A549 (cell line): ENCODE results near the gene FKBP7. TPM values are rescaled to one million over a fixed set of nuclear protein-coding genes. Genes with fewer than 3 reads are reported as not detected.

Experiments used
- ATAC-seq, 2 experiments: fragments of 200-7000 bp in 1 of 2; fragments of >200 bp in 1 of 2; cut with Nextera tagmentation in 1 of 2; cut with Tn5 transposase in 1 of 2; 3 replicates each; pipeline versions ENCODE4 v1.8.0 to v1.9.1; 2018 to 2020; ENCODE audit warnings: mild to moderate bottlenecking in 1 of 2, moderate library complexity in 1 of 2
- CTCF ChIA-PET: fragments of 300-600 bp; sonication (Branson Sonifier 250); formaldehyde crosslinking; extraction: SDS; loops from one replicate; lab custom pipeline; 2021; ENCODE audit warnings: antibody characterized with exemption, inconsistent platforms; lab: Yijun Ruan, JAX
- POLR2A ChIA-PET: fragments of 350-600 bp; formaldehyde crosslinking; extraction: SDS; loops from one replicate; lab custom pipeline; 2021; ENCODE audit warnings: antibody characterized with exemption, inconsistent platforms; lab: Yijun Ruan, JAX
- DNase-seq, 2 experiments: peaks; one replicate each; pipeline versions ENCODE4 v3.0.0 to v3.0.0-alpha.2; 2011 to 2016; ENCODE audit warnings: low read depth in 1 of 2, low spot score in 1 of 2
- FAIRE-seq: peaks from 2 replicates; lab custom pipeline; 2011; peaks lifted over from hg19 to GRCh38; lab: Jason Lieb, UNC
- H3K27ac ChIP-seq, 2 experiments: fragments of >200 bp; sonication (Bioruptor Twin); formaldehyde crosslinking; 3 replicates each; pipeline ENCODE4 v1.5.1; 2016 to 2017
- H3K4me1 ChIP-seq: fragments of >200 bp; sonication (Bioruptor Twin); formaldehyde crosslinking; 3 replicates; pipeline ENCODE4 v1.6.1; 2016
- H3K4me2 ChIP-seq: fragments of >200 bp; sonication (Bioruptor Twin); formaldehyde crosslinking; 3 replicates; pipeline ENCODE4 v1.6.1; 2016
- H3K4me3 ChIP-seq: fragments of >200 bp; sonication (Bioruptor Twin); formaldehyde crosslinking; 3 replicates; pipeline ENCODE4 v1.5.1; 2016
- H3K9me3 ChIP-seq: fragments of >200 bp; sonication (Bioruptor Twin); formaldehyde crosslinking; 3 replicates; pipeline ENCODE4 v1.6.1; 2016
- CBX2 ChIP-seq: fragments of 200-600 bp; sonication (generic); IDR thresholded peaks from 2 replicates; pipeline ENCODE4 v1.6.1; 2016; ENCODE audit warnings: low read depth, mild to moderate bottlenecking, borderline replicate concordance
- CBX8 ChIP-seq: fragments of 200-600 bp; sonication (generic); IDR thresholded peaks from 2 replicates; pipeline ENCODE4 v1.6.1; 2016
- CEBPB ChIP-seq, 2 experiments: fragments of >200 bp in 1 of 2; sonication (Bioruptor Twin) in 1 of 2; formaldehyde crosslinking in 1 of 2; IDR thresholded peaks; 2 replicates each; pipeline ENCODE4 v1.6.1; 2012 to 2016
- CHD4 ChIP-seq: fragments of 200-600 bp; sonication (generic); IDR thresholded peaks from 2 replicates; pipeline ENCODE4 v1.6.1; 2016; ENCODE audit warnings: antibody characterized with exemption, mild to moderate bottlenecking, borderline replicate concordance
- CTCF ChIP-seq: fragments of >200 bp; sonication (Bioruptor Twin); formaldehyde crosslinking; IDR thresholded peaks from 3 replicates; pipeline ENCODE4 v1.5.1; 2016
- EHF ChIP-seq: fragments of 250-450 bp; sonication (Bioruptor Pico); IDR thresholded peaks from 2 replicates; pipeline ENCODE4 v1.5.0; 2020; ENCODE audit warnings: mild to moderate bottlenecking
- ESRRA ChIP-seq: fragments of 150-350 bp; IDR thresholded peaks from 2 replicates; pipeline ENCODE4 v1.6.1; 2014; ENCODE audit warnings: mild to moderate bottlenecking, low read length, borderline replicate concordance
- FOSL2 ChIP-seq, 2 experiments: fragments of 450-650 bp in 1 of 2; fragments of >200 bp in 1 of 2; sonication (Bioruptor Twin) in 1 of 2; formaldehyde crosslinking; IDR thresholded peaks; 2 replicates each; pipeline versions ENCODE4 v1.5.0 to v1.6.1; 2016 to 2020; ENCODE audit warnings: mild to moderate bottlenecking in 1 of 2, moderate library complexity in 1 of 2
- HDAC2 ChIP-seq: fragments of 200-600 bp; sonication (generic); IDR thresholded peaks from 2 replicates; pipeline ENCODE4 v1.6.1; 2016
- HOXA7 ChIP-seq: fragments of 250-450 bp; sonication (Bioruptor Pico); IDR thresholded peaks from 2 replicates; pipeline ENCODE4 v1.5.0; 2020; ENCODE audit warnings: mild to moderate bottlenecking, moderate library complexity
- HOXB13 ChIP-seq: fragments of 250-450 bp; sonication (Bioruptor Pico); IDR thresholded peaks from 2 replicates; pipeline ENCODE4 v1.5.0; 2020; ENCODE audit warnings: low read depth, mild to moderate bottlenecking, moderate library complexity
- HOXB5 ChIP-seq: fragments of 250-450 bp; sonication (Bioruptor Pico); IDR thresholded peaks from 2 replicates; pipeline ENCODE4 v1.5.0; 2020; ENCODE audit warnings: mild to moderate bottlenecking, moderate library complexity
- JUN ChIP-seq, 2 experiments: fragments of >200 bp; sonication (Bioruptor Twin); formaldehyde crosslinking; IDR thresholded peaks; 2 replicates in 1 of 2; 3 replicates in 1 of 2; pipeline ENCODE4 v1.6.1; 2016 to 2017
- JUNB ChIP-seq: fragments of >200 bp; sonication (Bioruptor Twin); formaldehyde crosslinking; IDR thresholded peaks from 2 replicates; pipeline ENCODE4 v1.6.1; 2016
- KDM1A ChIP-seq: fragments of 200-600 bp; sonication (generic); IDR thresholded peaks from 2 replicates; pipeline ENCODE4 v1.6.1; 2016; ENCODE audit warnings: low read depth, mild to moderate bottlenecking
- MAFK ChIP-seq: fragments of 450-650 bp; IDR thresholded peaks from 2 replicates; pipeline ENCODE4 v1.6.1; 2014; ENCODE audit not compliant: partially characterized antibody
- NPAS2 ChIP-seq: fragments of 250-450 bp; sonication (Bioruptor Pico); IDR thresholded peaks from 2 replicates; pipeline ENCODE4 v1.8.0; 2022; ENCODE audit warnings: mild to moderate bottlenecking, moderate library complexity, borderline replicate concordance
- POLR2AphosphoS2 ChIP-seq: conservative IDR thresholded peaks from 2 replicates; pipeline ENCODE4 v1.6.1; 2012; ENCODE audit warnings: low read length, improper control_type of control experiment, inconsistent platforms
- RCOR1 ChIP-seq: fragments of 150-350 bp; IDR thresholded peaks from 2 replicates; pipeline ENCODE4 v1.6.1; 2014; ENCODE audit warnings: antibody characterized with exemption, low read length, low read depth
- SMC3 ChIP-seq: fragments of >200 bp; sonication (Bioruptor Twin); formaldehyde crosslinking; IDR thresholded peaks from 3 replicates; pipeline ENCODE4 v1.6.1; 2018; ENCODE audit warnings: inconsistent platforms
- TFCP2L1 ChIP-seq: fragments of 250-450 bp; sonication (Bioruptor Pico); IDR thresholded peaks from 2 replicates; pipeline ENCODE4 v1.5.0; 2021; ENCODE audit warnings: mild to moderate bottlenecking
- ZC3H11A ChIP-seq: fragments of 450-650 bp; IDR thresholded peaks from 2 replicates; pipeline ENCODE4 v1.6.1; 2014; ENCODE audit warnings: antibody characterized with exemption, mild to moderate bottlenecking
- ZFP36 ChIP-seq: fragments of 450-650 bp; IDR thresholded peaks from 2 replicates; pipeline ENCODE4 v1.6.1; 2014; ENCODE audit warnings: borderline replicate concordance; ENCODE audit not compliant: partially characterized antibody
- WGBS: methylation state at CpG from one replicate; pipeline ENCODE4 v1.1.6; 2017; ENCODE audit errors: missing lambda C conversion rate; 5-methylcytosine and 5-hydroxymethylcytosine counted together
- polyA plus RNA-seq, 4 experiments: library from polyadenylated mRNA; depleted of rRNA in 3 of 4; stranded (reverse); fragments of >200 nt; fragmentation: RNase III in 1 of 4; extraction: RNeasy Plus Mini Kit Qiagen cat#74134 plus additional on column Dnase treatment in 1 of 4; gene quantifications; 2 replicates in 3 of 4; 3 replicates in 1 of 4; pipeline ENCODE4 v1.2.3, GENCODE V29; 2011 to 2017
- TF ChIP-seq, protein P1 (sequence below): fragments of 200-600 bp; sonication (generic); IDR thresholded peaks from 2 replicates; pipeline ENCODE4 v1.6.1; 2016; ENCODE audit warnings: antibody characterized with exemption, mild to moderate bottlenecking, moderate library complexity
- TF ChIP-seq, protein P2 (sequence below): fragments of >200 bp; sonication (Bioruptor Twin); formaldehyde crosslinking; IDR thresholded peaks from 2 replicates; pipeline ENCODE4 v1.6.1; 2016
- TF ChIP-seq, protein P3 (sequence below): IDR thresholded peaks from 2 replicates; pipeline ENCODE4 v1.6.1; 2012

Gene FKBP7
- polyA plus RNA-seq, 2 of the 4 experiments (the other 2 are of a cell fraction): 15.2 to 23.7 TPM

DNA sequence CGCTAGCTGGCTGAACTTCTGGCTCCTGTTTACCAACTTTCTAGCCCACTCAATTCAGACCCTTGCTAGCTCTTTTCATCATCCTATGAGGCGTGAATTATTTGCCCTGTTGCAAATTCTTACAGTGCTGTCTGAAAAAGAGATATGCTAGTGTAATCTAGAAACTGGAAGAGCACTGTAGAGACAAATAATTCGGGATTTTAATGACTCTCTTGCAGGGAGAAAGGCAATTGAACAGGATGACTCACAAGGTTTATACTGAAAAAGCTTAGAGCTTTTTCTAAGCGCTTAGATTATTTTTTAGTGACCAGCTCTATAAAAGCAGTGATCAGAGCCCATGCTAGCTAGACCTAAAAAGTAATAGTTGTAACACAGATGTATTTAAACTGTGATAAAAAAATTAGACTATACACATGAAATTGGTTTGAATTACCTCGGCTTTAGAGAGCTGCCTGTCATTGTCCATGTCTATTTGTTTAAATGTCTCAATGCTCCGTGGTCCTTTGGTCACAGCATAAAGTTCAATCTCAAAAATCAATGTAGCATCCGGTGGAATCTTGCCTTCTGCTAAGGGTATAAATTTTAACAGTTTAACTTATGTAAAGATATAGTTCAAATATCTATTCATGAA, 9.1 kb downstream of the FKBP7 start:
- H3K27ac ChIP-seq: no peak overlapping the region
- POLR2A ChIA-PET: interaction anchor here (1.2 kb wide), 2 partner anchors 10 to 18 kb away, joined by 3 to 8 read pairs; partner anchors contain the start of genes PJVK and PRKRA
- DNase-seq: no peak
- H3K4me3 ChIP-seq: no peak overlapping the region
- TF ChIP-seq, protein P1, sequence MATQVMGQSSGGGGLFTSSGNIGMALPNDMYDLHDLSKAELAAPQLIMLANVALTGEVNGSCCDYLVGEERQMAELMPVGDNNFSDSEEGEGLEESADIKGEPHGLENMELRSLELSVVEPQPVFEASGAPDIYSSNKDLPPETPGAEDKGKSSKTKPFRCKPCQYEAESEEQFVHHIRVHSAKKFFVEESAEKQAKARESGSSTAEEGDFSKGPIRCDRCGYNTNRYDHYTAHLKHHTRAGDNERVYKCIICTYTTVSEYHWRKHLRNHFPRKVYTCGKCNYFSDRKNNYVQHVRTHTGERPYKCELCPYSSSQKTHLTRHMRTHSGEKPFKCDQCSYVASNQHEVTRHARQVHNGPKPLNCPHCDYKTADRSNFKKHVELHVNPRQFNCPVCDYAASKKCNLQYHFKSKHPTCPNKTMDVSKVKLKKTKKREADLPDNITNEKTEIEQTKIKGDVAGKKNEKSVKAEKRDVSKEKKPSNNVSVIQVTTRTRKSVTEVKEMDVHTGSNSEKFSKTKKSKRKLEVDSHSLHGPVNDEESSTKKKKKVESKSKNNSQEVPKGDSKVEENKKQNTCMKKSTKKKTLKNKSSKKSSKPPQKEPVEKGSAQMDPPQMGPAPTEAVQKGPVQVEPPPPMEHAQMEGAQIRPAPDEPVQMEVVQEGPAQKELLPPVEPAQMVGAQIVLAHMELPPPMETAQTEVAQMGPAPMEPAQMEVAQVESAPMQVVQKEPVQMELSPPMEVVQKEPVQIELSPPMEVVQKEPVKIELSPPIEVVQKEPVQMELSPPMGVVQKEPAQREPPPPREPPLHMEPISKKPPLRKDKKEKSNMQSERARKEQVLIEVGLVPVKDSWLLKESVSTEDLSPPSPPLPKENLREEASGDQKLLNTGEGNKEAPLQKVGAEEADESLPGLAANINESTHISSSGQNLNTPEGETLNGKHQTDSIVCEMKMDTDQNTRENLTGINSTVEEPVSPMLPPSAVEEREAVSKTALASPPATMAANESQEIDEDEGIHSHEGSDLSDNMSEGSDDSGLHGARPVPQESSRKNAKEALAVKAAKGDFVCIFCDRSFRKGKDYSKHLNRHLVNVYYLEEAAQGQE: no peak
- no peak for TF ChIP-seq NPAS2
- TF ChIP-seq EHF (CRISPR knock-in tag): no peak
- no peak for TF ChIP-seq CBX8
- TF ChIP-seq HOXA7 (CRISPR knock-in tag): no peak
- no peak for TF ChIP-seq ZFP36
- TF ChIP-seq, protein P2, sequence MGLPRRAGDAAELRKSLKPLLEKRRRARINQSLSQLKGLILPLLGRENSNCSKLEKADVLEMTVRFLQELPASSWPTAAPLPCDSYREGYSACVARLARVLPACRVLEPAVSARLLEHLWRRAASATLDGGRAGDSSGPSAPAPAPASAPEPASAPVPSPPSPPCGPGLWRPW: no peak
- TF ChIP-seq JUN (IDR thresholded peaks at IDR 0.05): no peak
- TF ChIP-seq TFCP2L1 (CRISPR knock-in tag): no peak
- TF ChIP-seq CEBPB (IDR thresholded peaks at IDR 0.05): no peak
- no peak for TF ChIP-seq FOSL2 (IDR thresholded peaks at IDR 0.05)
- no peak for TF ChIP-seq FOSL2 (CRISPR knock-in tag; IDR thresholded peaks at IDR 0.05)
- no peak for TF ChIP-seq CHD4
- TF ChIP-seq SMC3: no peak
- TF ChIP-seq CBX2: no peak
- no peak for TF ChIP-seq JUNB
- TF ChIP-seq, all 56 proteins: peak for 0
- peaks cover 5% of the 10 kb centered on the region; the same call in 2 of the 3 replicates for H3K4me1 ChIP-seq
- WGBS: 69% methylated on average over 7 of the region's 7 CpGs
- ATAC-seq (no peak), FAIRE-seq (no peak)
- no peaks in the 10 kb centered on the region for H3K9me3 ChIP-seq
- no peak overlapping the region for H3K4me2 ChIP-seq
- CTCF ChIA-PET: interaction anchor here (0.7 to 2.5 kb wide), 3 partner anchors 11 to 55 kb away, joined by 3 to 7 read pairs (median 3); no protein-coding TSS in a partner anchor

DNA sequence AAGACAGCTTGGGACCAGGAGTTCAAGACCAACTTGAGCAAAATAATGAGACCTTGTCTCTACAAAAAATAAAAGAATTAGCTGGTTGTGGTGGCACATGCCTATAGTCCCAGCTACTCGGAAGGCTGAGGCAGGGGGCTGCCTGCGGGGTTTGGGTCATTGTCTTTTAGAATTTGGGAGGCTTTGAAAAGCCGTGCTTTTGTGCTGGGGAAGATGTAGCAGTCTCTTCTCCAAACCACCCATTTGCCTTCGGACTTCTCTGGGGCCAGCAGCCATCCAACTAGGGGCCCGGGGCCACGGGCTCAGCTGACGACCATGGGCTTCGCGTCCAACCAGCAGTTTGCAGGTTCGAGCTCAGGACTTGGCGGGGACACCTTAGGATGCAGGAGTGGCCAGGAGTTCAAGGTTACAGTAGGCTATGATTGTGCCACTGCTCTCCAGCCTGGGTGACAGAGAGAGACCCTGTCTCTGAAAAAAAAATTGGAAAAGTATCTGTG, 21.0 kb downstream of the FKBP7 start:
- no peak for DNase-seq
- Histone ChIP-seq H3K4me1 (no peaks in the 10 kb centered on the region), H3K4me3 (no peak overlapping the region), H3K4me2 (no peak overlapping the region), H3K27ac (no peak overlapping the region), H3K9me3 (no peaks in the 10 kb centered on the region)
- no peak for TF ChIP-seq HOXB13
- no peak for TF ChIP-seq POLR2AphosphoS2
- TF ChIP-seq MAFK: no peak
- no peak for TF ChIP-seq RCOR1
- TF ChIP-seq KDM1A: no peak
- TF ChIP-seq ZC3H11A: no peak
- TF ChIP-seq, protein P3, sequence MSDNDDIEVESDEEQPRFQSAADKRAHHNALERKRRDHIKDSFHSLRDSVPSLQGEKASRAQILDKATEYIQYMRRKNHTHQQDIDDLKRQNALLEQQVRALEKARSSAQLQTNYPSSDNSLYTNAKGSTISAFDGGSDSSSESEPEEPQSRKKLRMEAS: no peak
- TF ChIP-seq EHF (CRISPR knock-in tag): no peak
- TF ChIP-seq HOXB5 (CRISPR knock-in tag): no peak
- no peak for TF ChIP-seq JUNB
- TF ChIP-seq CHD4: no peak
- no peak for TF ChIP-seq NPAS2
- no peak for TF ChIP-seq CTCF
- no peak for TF ChIP-seq ESRRA
- no peak for TF ChIP-seq HDAC2
- CTCF ChIA-PET: interaction anchor here (1.2 to 2.3 kb wide), 2 partner anchors 11 to 43 kb away, joined by 4 to 7 read pairs; no protein-coding TSS in a partner anchor
- WGBS: 82% methylated on average over 11 of the region's 11 CpGs
- no peak for ATAC-seq
- no peak for FAIRE-seq
- POLR2A ChIA-PET: interaction anchor here (1.2 kb wide), 1 partner anchor 23 kb away, joined by 3 read pairs; the partner anchor contains the start of gene PLEKHA3
